Measurements from ENCODE around the gene TEF.

DNA sequence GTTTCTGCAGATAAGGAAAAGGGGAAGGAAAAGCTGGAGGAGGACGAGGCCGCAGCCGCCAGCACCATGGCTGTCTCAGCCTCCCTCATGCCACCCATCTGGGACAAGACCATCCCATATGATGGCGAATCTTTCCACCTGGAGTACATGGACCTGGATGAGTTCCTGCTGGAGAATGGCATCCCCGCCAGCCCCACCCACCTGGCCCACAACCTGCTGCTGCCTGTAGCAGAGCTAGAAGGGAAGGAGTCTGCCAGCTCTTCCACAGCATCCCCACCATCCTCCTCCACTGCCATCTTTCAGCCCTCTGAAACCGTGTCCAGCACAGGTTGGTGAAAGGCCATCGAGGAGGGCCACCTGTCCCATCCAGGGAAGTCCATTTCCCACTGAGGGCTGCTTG is 5.6 kb downstream of the TEF start:
- TF ChIP-seq, protein P1, sequence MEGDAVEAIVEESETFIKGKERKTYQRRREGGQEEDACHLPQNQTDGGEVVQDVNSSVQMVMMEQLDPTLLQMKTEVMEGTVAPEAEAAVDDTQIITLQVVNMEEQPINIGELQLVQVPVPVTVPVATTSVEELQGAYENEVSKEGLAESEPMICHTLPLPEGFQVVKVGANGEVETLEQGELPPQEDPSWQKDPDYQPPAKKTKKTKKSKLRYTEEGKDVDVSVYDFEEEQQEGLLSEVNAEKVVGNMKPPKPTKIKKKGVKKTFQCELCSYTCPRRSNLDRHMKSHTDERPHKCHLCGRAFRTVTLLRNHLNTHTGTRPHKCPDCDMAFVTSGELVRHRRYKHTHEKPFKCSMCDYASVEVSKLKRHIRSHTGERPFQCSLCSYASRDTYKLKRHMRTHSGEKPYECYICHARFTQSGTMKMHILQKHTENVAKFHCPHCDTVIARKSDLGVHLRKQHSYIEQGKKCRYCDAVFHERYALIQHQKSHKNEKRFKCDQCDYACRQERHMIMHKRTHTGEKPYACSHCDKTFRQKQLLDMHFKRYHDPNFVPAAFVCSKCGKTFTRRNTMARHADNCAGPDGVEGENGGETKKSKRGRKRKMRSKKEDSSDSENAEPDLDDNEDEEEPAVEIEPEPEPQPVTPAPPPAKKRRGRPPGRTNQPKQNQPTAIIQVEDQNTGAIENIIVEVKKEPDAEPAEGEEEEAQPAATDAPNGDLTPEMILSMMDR (IDR thresholded peaks at IDR 0.05), result no peak
- TF ChIP-seq POLR2A (IDR thresholded peaks at IDR 0.05), result no peak
- no peak for TF ChIP-seq POLR2AphosphoS5 (IDR thresholded peaks at IDR 0.05)
- TF ChIP-seq EP300 (IDR thresholded peaks at IDR 0.05; ENCODE audit: low read depth), result no peak
